IPS-18a (cell line): Measurements from ENCODE around the gene RHOC.
"Not testable (repeated sequence)": the region's sequence is repeated elsewhere in the genome, so short reads cannot be mapped to it uniquely, and the experiment has no call there.

ENCODE experiments used
- H3K27ac ChIP-seq: one replicate; pipeline ENCODE4 v1.5.1; 2013; ENCODE audit warnings: low read length
- H3K27me3 ChIP-seq: one replicate; pipeline ENCODE4 v1.6.1; 2013; ENCODE audit warnings: mild to moderate bottlenecking, low read length; ENCODE audit not compliant: control insufficient read depth, insufficient read depth
- H3K36me3 ChIP-seq: one replicate; pipeline ENCODE4 v1.6.1; 2013; ENCODE audit warnings: low read depth, low read length; ENCODE audit not compliant: control insufficient read depth
- H3K4me1 ChIP-seq: one replicate; pipeline ENCODE4 v1.6.1; 2013; ENCODE audit warnings: low read depth, low read length; ENCODE audit not compliant: control insufficient read depth
- H3K4me3 ChIP-seq: one replicate; pipeline ENCODE4 v1.5.1; 2013; ENCODE audit warnings: low read length
- H3K9ac ChIP-seq: one replicate; pipeline ENCODE4 v1.6.1; 2013; ENCODE audit warnings: mild to moderate bottlenecking, low read length, moderate library complexity
- H3K9me3 ChIP-seq: one replicate; pipeline ENCODE4 v1.6.1; 2013; ENCODE audit warnings: low read depth, low read length; ENCODE audit not compliant: control insufficient read depth

RHOC gene

DNA sequence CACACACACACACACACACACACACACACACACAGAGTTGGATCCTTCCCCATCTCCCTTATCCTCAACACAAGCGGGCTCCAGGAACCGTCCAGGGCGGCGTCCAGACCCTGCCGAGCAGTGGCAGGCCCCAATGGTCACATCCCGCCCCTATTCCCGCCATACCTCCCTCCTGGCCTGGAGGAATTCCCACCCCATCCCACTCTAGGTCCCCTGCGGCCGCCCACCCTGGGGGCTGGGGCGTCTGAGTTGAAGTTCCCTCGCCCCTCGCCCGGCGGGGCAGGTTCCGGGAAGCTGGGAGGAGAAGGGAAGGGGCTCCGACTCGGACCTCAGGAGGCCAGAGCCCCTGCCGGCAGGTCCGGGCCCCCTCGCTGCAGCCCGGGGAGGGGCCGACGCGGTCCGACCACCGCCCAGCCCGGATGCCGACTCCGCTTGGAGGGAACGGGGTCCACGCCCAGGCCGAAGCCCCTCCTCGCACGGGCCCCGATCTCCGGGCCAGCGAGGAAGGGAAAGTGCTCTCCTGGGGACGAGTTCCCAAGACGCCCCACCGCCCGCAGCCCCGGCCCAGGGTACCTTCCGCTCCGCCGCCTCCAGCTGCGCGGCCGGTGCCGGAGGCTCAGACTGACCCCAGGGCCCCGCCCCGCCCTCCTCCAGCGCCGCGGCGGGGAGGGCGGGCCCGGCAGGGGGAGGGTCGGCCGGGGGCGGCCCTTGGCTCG, at the start of gene RHOC:
Gene RHOC (minus strand): TSS at position 623 of the 716 bp plus-strand sequence. CDS start 3,328 bp downstream, outside the sequence.
- peaks cover 35% of the 10 kb centered on the region for H3K4me1 ChIP-seq
- no peaks in the 10 kb centered on the region for H3K9me3 ChIP-seq
- H3K4me3 ChIP-seq: peak within 1 kb of the TSS; percentile 70
- peaks cover 11% of the 10 kb centered on the region for H3K36me3 ChIP-seq
- peak within 1 kb of the TSS; percentile 27 for H3K9ac ChIP-seq
- peaks cover 39% of the 10 kb centered on the region for H3K27me3 ChIP-seq
- no peak within 1 kb of the TSS for H3K27ac ChIP-seq

DNA sequence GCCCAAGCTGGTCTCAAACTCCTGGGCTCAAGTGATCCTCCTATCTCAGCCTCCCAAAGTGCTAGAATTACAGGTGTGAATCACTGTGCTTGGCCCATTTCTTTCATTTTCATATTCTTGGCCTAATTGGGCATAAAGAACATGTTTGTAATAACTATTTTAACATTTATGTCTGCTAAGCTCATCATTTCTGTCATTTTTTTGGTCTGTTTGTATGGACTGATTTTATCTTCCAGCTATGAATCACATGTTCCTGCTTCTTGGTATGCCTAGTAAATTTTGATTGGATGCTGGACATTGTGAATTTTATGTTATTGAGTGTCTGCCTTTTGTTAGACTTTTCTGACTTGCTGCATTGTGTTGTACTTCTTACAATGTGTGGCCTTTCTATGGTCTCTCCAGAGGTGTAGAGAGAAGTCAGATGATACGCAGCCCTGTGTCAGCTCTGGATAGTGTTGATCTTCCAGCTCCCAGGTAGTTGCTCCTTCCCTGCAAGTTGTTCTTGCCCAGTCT, 47.2 kb upstream of the RHOC start:
- H3K4me1 ChIP-seq: peaks cover 7% of the 10 kb centered on the region
- no peaks in the 10 kb centered on the region for H3K27me3 ChIP-seq
- no peaks in the 10 kb centered on the region for H3K9me3 ChIP-seq
- no peaks in the 10 kb centered on the region for H3K36me3 ChIP-seq
- H3K4me3 ChIP-seq: no peak overlapping the region
- no peak overlapping the region for H3K27ac ChIP-seq
- no peak overlapping the region for H3K9ac ChIP-seq

DNA sequence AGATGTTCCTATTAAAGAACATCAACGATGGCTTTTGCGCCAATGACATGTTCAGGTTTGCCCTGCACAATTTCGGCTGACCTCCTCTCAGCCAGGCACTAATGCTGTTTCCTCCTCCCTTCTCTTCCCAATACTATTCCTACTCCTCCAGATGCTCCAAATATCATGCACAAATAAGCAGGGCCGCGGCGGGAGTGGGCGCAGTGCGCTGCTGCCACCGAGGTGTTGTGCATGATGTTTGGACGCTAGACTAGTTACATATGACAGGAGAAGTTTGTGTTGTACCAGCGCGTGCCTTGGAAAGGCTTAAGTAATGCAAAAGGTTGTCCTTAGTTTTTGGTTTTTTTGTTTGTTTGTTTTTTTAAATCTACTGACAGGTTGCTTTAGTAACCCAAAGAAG, 41.5 kb upstream of the RHOC start:
- H3K4me3 ChIP-seq: no peak overlapping the region
- no peaks in the 10 kb centered on the region for H3K36me3 ChIP-seq
- H3K9ac ChIP-seq: no peak overlapping the region
- peaks cover 11% of the 10 kb centered on the region for H3K27me3 ChIP-seq
- no peak overlapping the region for H3K27ac ChIP-seq
- H3K4me1 ChIP-seq: no peaks in the 10 kb centered on the region
- H3K9me3 ChIP-seq: no peaks in the 10 kb centered on the region

DNA sequence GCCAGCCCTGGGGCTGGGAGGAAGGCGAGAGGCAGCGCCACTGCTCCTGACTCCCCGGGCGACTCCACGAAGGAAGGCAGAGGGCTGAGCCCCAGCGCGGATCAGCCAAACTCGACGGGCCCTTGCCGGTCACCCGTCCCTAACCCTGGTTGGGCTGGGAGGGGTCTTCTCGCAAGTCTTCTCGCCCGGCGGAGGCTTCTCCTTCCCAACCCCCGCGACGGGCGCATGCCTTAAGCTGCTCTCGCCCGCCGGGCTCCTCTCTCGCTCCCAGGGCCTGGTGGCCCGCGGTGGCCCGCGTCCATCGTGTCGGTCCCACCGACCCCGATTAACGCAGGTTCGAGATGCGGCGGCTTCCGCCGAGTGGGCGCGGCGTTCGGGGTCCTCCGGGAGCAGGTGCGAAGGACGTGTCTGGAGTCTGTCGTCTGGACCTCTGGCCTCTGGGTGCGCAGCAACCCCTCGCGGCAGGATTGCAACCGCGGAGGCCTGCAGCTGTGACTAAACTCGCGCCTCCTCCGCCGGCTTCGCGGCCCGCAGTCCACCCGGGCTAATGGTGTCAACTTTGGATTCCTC, 37.2 kb upstream of the RHOC start:
- Histone ChIP-seq H3K4me3 (no peak overlapping the region), H3K27ac (no peak overlapping the region), H3K4me1 (no peaks in the 10 kb centered on the region), H3K9me3 (no peaks in the 10 kb centered on the region), H3K27me3 (peaks cover 11% of the 10 kb centered on the region), H3K36me3 (no peaks in the 10 kb centered on the region), H3K9ac (no peak overlapping the region)

DNA sequence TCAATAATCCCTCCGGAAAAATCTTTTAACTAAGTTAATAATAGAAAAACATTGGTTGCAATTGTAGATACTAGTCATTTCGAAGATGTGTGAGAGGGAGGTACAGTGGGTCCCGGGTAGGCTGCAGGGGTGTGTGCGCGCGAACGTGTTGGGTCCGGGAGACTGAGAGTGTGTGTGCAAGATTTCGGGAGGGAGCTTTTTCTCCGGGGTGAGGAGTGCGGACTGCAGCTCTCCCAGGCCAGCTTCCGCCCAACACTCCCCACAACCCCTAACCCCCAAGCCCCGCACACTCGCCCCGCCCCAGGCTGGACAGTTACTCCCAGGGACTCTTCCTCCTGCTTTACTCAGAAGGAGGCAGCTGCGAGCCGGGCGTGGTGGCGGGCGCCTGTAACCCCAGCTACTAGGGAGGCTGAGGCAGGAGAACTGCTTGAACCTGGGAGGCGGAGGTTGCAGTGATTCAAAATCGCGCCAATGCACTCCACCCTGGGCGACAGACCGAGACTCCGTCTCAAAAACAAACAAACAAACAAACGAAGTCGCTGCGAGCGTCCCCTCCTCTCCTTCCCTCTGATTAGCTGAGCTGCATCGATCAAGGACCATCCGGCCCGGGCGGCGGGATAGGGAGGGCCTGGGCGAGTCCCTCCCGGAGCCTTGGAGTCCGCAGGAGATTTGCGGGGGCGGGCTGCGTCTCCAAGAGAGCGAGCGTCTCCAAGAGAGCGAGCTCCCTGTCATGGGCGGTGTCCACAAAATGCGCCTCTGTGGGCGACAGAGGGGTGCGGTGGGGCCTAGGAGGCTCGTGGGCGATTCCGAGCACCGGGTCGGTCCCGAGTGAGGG, 36.5 kb upstream of the RHOC start:
- Histone ChIP-seq H3K27ac (no peak overlapping the region), H3K27me3 (peaks cover 11% of the 10 kb centered on the region), H3K4me3 (no peak overlapping the region), H3K4me1 (no peaks in the 10 kb centered on the region), H3K9me3 (no peaks in the 10 kb centered on the region), H3K36me3 (no peaks in the 10 kb centered on the region), H3K9ac (no peak overlapping the region)

DNA sequence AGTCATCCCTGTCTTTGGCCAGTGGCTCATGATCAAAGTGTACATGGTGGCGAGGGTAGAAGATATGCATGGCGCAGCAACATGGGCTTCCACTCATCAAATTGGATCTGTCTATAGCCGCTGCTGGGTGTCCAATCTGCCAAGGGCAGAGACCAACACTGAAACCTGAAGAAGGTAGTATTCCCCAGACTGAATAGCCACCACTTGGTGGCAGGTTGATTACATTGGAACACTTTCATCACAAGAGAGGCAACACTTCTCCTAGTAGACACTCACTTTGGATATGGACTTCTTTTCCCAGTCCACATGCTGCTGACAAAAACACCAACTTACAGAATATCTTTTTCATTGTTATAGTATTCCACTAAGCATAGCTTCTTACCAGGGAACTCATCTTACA, 30.6 kb upstream of the RHOC start:
- H3K9ac ChIP-seq: no peak overlapping the region
- no peak overlapping the region for H3K4me3 ChIP-seq
- no peaks in the 10 kb centered on the region for H3K36me3 ChIP-seq
- H3K27me3 ChIP-seq: no peaks in the 10 kb centered on the region
- no peak overlapping the region for H3K27ac ChIP-seq
- H3K9me3 ChIP-seq: no peaks in the 10 kb centered on the region
- H3K4me1 ChIP-seq: no peaks in the 10 kb centered on the region

DNA sequence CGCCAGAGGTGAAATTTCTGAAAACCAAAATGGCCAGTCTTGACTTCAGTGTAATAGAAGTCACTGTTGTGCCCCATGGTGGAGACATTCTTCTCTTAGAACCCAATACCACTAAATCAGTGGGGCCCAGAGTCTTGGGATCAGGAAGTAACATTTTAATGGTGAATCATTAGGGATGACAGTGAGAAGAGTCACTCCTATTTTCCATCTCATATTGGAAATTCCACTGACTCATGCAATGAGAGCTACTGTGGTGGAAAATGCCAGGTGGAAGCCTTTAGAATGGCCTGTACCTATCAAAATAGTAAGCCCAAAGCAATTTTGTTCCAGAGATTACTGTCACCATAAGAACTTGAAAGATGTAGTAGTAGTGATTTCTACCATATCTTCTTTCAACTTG, 28.8 kb upstream of the RHOC start:
- Histone ChIP-seq H3K4me1 (no peaks in the 10 kb centered on the region), H3K9ac (no peak overlapping the region), H3K27ac (no peak overlapping the region)

DNA sequence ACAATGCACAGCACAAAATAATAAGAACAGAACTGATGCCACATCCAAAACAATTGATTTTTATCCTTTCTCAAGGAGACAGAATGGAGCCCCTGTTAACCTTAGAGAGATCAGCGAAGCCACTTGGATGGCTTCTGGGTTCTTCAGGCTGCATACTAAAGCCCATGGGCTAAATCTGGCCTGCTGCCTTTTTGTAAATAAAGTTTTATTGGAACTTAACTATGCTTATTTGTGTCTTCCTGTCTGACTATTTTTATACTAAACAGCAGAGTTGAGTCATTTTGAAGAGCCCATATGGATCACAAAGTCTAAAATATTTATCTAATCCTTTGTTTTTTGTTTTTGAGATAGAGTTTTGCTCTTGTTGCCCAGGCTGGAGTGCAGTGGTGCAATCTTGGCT, 24.5 kb upstream of the RHOC start:
- Histone ChIP-seq H3K9ac (no peak overlapping the region), H3K9me3 (no peaks in the 10 kb centered on the region), H3K27ac (no peak overlapping the region), H3K4me1 (no peaks in the 10 kb centered on the region), H3K27me3 (no peaks in the 10 kb centered on the region), H3K4me3 (no peak overlapping the region), H3K36me3 (no peaks in the 10 kb centered on the region)

More for the DNA sequence above, 28.8 kb upstream of the RHOC start:
- H3K4me3 ChIP-seq: no peak overlapping the region
- H3K36me3 ChIP-seq: no peaks in the 10 kb centered on the region
- no peaks in the 10 kb centered on the region for H3K27me3 ChIP-seq
- H3K9me3 ChIP-seq: no peaks in the 10 kb centered on the region

DNA sequence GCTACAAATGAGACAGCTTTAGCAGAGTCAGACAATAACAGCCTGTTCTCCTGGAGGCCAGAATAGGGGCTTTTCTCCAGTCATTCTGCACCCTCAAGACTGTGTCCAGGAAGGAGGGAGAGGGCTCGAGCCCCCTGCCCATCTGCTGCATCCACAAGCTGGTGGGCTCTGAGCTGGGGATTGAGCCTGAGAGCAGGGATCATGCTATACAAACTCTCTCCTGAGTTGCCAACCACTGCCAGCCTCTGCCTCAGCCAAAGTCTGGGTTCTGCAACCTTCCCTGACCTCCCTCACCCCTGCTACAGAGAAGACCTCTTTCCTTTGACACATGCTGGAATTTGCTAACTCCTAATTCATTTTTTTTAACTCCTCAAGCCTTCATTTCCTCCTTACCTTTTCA, 23.0 kb upstream of the RHOC start:
- Histone ChIP-seq H3K4me3 (no peak overlapping the region), H3K27ac (no peak overlapping the region), H3K9ac (no peak overlapping the region), H3K36me3 (no peaks in the 10 kb centered on the region), H3K27me3 (no peaks in the 10 kb centered on the region), H3K4me1 (no peaks in the 10 kb centered on the region), H3K9me3 (no peaks in the 10 kb centered on the region)

DNA sequence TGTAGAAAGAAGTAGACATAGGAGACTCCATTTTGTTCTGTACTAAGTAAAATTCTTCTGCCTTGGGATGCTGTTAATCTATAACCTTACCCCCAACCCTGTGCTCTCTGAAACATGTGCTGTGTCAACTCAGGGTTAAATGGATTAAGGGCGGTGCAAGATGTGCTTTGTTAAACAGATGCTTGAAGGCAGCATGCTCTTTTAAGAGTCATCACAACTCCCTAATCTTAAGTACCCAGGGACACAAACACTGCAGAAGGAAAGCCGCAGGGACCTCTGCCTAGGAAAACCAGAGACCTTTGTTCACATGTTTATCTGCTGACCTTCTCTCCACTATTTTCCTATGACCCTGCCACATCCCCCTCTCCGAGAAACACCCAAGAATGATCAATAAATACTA, 22.1 kb upstream of the RHOC start:
- not testable (repeated sequence) for H3K4me1 ChIP-seq, H3K9me3 ChIP-seq, H3K36me3 ChIP-seq, H3K27me3 ChIP-seq, H3K9ac ChIP-seq, H3K4me3 ChIP-seq, H3K27ac ChIP-seq

DNA sequence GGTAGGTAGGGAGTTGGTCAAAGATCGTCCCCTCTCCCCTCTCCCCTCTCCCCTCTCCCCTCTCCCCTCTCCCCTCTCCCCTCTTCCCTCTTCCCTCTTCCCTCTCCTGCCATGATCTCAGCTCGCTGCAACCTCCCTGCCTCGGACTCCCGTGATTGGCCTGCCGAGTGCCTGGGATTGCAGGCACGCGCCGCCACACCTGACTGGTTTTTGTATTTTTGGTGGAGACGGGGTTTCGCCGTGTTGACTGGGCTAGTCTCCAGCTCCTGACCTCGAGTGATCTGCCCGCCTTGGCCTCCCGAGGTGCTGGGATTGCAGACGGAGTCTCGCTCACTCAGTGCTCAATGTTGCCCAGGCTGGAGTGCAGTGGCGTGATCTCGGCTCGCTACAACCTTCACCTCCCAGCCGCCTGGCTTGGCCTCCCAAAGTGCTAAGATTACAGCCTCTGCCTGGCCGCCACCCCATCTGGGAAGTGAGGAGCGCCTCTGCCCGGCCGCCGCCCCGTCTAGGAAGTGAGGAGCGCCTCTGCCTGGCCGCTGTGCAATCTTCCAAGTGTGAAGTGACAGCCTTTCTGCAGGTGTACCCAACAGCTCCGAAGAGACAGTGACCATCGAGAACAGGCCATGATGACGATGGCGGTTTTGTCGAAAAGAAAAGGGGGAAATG, 21.5 kb upstream of the RHOC start:
- not testable (repeated sequence) for H3K27ac ChIP-seq, H3K36me3 ChIP-seq, H3K4me1 ChIP-seq, H3K27me3 ChIP-seq, H3K4me3 ChIP-seq, H3K9ac ChIP-seq, H3K9me3 ChIP-seq
